ENCODE measurements around the gene RBM23.

GRCh38 chr14:22896760-22897159 is 22.2 kb downstream of the RBM23 start:
- TF ChIP-seq MYNN (IDR thresholded peaks at IDR 0.05): no peak
- TF ChIP-seq MYNN (CRISPR knock-in tag; IDR thresholded peaks at IDR 0.05): no peak
- TF ChIP-seq ZNF644 (tag; IDR thresholded peaks at IDR 0.05; ENCODE audit: low read depth): no peak
- no peak for TF ChIP-seq REST (IDR thresholded peaks at IDR 0.05; ENCODE audit: borderline replicate concordance)
- no peak for TF ChIP-seq REST (CRISPR knock-in tag; IDR thresholded peaks at IDR 0.05; ENCODE audit: low read depth)
- no peak for TF ChIP-seq ZNF12 (CRISPR knock-in tag; IDR thresholded peaks at IDR 0.05)
- no peak for TF ChIP-seq CTCF (IDR thresholded peaks at IDR 0.05 in 2 of 3, conservative IDR thresholded peaks at IDR 0.05 in 1 of 3; ENCODE audit: insufficient read depth in 2 of 3, low read depth in 1 of 3, low read length in 3 of 3)
- no peak for TF ChIP-seq RCOR1 (IDR thresholded peaks at IDR 0.05; ENCODE audit: borderline replicate concordance in 1 of 2, low read depth in 2 of 2, low read length in 2 of 2)
- no peak for TF ChIP-seq RAD21 (CRISPR knock-in tag; conservative IDR thresholded peaks at IDR 0.05 in 1 of 2, IDR thresholded peaks at IDR 0.05 in 1 of 2)
- no peak for TF ChIP-seq ARNT (IDR thresholded peaks at IDR 0.05)
- no peak for TF ChIP-seq IRF9 (tag; IDR thresholded peaks at IDR 0.05)

Measured in K562 (cell line).